Stimulated activated CD8-positive, alpha-beta memory T cell treated with anti-CD3 and anti-CD28 coated beads, Interleukin-12 subunit alpha, Interleukin-12 subunit beta, amount 100 ng/mL, for 1 hour (primary cell): ENCODE results near the gene TEX51.

Experiments used
- DNase-seq: peaks from one replicate; pipeline ENCODE4 v3.0.0-alpha.2; 2020; ENCODE audit warnings: low read depth

TEX51 gene

GRCh38 chr2:126878601-126879000, 20.1 kb upstream of the TEX51 start:
- DNase-seq = no peak

GRCh38 chr2:126879348-126880298, 19.1 kb upstream of the TEX51 start:
- DNase-seq = no peak

DNA sequence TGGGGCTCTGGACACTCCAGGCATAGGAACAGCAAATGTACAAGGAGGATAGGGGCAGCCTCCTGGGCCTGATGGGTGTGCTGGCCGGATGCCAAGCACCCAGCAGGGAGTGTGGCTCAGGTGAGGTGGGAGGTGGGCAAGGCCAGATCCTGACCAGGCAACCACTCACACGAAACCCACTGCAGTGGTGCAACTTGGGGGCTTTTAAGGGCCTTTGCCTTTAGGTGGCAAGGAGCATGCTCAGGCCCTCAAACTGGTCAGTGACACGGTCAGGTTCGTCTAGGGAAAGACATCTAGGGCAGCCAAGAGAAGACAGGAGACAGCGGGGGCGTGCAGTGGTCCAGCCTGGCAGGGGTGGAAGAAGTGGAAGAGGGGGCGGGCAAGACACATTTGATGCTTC, 18.4 kb upstream of the TEX51 start:
- no peak for DNase-seq

DNA sequence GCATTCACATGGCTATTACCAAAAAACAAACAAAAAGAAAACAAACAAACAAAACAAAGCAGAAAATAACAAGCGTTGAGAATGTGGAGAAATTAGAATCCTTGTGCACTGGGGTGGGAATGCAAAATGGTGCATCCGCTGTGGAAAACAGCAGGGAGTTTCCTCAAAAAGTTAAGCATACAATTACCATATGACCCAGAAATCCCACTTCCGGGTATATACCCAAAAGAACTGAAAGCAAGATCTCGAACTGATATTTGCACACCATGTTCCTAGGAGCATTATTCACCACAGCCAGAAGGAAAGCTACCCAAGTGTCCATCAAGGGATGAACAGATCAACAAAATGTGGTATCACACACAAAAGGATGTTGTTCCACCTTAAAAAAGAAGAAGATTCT, 17.9 kb upstream of the TEX51 start:
- no peak for DNase-seq

DNA sequence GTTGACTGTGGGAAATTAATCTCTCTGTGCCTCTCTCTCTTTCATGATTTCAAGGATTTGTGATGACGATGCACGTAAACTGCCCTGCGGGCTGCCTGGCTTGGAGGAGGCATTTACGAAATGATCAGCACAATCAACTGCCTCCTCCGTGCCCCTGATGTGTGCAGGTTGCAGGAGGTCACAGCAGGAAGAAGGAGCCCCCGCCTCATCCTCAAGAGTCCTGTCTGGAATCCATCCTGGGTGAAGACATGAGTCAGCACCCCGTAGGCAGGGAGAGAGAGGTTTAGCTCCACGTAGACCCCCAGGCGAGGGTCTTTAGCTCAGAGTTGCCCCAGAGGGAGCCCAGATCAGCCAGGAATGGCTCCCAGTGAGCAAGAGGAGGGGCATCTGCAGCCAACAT, 17.1 kb upstream of the TEX51 start:
- DNase-seq = no peak

DNA sequence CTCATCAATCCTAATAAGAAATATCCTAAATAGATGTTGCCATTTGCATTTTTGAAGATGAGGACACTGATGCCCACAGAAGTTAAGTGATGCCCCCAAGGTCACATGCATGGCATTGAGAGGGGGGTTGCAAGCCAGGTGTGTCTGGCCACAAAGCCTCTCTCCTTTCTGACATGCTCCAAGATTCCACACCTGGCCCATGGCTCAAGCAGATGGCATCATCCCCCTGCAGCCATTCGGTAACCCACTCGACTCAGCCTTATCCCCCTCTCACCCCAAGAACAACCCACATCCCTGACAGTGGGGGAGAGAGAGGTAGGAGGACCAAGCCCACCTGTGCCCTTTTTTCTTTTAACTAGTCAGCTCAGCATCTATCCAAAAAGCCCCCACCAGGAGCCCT, 16.5 kb upstream of the TEX51 start:
- no peak for DNase-seq

- DNase-seq = no peak
These were observed 15.7 kb upstream of the TEX51 start for GRCh38 chr2:126882736-126883665.

DNA sequence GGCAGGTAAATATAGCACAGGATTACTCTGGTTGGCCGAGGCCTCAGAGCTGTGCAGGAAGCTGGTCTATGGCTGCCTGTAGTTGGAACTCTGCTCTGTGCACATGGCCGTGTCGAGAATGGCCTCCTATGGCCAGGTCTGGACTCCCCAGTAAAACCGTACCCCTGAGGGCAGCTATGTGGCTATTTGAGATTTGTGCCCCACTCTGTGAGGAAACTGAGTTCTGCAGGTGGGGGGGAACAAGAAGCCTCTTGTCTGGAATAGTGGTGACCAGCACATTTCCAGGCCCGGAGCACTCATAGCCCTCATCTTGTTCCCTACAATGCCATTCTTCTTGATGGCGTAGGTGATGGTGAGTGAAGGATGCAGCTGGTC, 15.0 kb upstream of the TEX51 start:
- no peak for DNase-seq

- no peak for DNase-seq
These were observed 13.6 kb upstream of the TEX51 start for GRCh38 chr2:126884861-126885750.

DNA sequence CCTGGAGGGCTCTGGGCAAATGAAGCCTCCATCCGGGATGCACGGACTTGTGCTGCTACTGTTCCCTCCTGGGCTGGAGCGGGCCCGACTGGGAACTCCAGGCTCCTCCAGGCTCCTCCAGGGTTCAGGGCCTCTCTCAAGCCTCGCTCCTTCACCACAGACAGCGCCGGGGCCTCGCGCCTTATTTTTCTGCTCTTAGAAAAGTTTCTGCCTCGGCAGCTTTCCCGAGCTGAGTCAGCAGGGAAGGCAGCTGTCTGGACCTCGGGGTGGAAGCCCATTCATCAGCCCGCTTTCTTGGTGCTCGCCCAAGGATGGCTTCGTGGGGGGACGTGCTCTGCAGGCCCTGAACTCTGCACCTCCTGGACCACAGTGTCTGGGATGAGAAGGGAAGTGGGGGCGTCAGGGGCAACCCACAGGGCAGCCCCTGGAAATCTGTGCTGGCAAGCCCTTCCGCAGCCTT, 12.9 kb upstream of the TEX51 start:
- DNase-seq = no peak

GRCh38 chr2:126886211-126886915, 12.3 kb upstream of the TEX51 start:
- DNase-seq = no peak

GRCh38 chr2:126886916-126887280, 11.8 kb upstream of the TEX51 start:
- DNase-seq = no peak

GRCh38 chr2:126887506-126887905, 11.2 kb upstream of the TEX51 start:
- DNase-seq = no peak

- DNase-seq = no peak
These were observed 10.6 kb upstream of the TEX51 start for GRCh38 chr2:126888046-126888445.

DNA sequence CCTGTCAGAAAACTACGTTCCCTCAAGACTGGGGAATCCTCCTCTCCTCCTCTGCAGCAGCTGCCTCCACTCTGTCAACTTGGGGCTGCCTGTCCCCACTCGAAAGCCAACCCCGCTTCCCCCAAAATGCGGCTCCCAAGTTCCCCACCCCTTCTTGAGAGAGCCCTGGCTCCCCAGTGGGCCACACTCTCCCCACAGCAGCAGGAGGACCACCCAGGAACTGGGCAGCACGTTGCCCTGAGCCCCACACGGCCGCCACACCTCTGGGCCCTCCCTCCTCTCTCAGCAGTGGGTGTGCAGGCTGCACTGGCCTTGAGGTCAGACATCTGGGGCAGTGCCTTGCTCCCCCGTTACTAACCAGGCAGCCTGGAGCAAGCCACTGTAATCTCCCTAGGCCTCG, 9.6 kb upstream of the TEX51 start:
- no peak for DNase-seq

DNA sequence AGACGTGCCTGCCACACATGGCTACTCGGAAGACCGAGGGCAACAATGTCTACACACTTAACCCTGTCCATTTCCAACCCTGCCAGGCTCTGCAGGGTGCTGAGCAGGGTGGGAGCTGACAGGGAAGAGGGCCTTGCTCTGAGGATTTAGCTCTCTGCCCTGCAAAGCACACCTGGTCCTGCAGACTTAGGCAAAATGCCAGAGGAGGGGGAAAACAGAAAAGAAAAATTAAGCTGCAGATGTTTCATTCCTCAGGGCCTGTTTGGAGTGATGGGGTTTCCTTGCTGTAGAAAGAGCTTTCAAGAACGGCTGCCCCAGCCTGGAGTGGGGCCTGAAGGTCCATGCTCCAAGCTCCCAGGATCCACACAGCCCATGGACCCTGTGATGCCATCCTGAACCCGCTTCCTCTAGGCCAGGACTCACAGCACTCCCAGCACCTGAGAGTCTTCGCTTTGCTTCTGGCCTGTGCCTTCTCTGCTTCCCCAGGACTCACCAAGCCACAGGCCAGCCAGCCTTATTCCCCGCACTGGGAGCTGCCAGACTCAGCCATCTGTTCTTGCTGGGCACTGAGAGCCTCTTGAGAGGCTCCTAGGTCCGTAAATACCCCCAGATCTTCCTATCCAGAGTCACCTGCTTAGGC, 9.1 kb upstream of the TEX51 start:
- no peak for DNase-seq

- no peak for DNase-seq
These were observed 8.6 kb upstream of the TEX51 start for GRCh38 chr2:126890136-126890510.

DNA sequence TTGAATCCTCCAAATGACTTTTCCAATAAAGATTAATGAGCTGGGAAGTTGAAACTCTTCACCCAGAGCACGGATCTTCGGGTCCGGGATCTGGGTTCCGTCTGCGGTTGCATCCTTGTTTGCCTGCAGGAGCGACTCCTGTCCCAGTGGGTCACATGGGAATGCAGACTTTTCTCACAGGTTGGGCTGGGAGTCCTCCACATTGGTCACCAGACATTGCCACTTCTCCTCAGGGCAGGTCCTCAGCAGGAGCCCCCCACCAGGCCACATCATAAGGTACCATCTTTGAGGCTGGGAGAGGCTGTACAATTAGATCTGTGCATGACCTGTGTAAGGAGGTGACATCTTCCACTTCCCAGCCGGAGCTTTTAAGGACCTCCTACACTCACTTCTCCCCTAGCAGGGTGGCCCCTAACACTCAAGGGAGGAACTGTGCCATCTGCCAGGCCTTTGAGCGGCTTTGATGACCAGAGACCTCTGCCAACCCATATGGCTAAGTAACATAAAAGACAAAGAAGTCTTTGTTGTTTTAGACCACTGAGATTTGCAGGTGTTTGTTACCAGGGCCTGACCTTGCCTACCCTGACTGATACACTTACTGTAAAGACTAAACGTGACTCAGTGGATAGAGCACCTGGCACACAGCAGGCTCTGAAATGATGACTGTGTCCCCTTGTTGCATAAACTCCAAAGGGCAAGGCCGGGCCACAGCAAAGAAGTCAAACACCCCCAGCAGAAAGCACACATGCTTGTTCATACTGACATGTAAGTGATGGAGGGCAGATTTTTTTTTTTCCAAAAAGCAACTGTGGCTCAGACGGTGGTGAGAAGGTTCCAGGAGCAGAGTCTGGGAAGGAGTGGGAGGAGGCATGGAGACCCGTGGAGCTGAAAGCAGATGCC, 7.9 kb upstream of the TEX51 start:
- DNase-seq = no peak

- no peak for DNase-seq
These were observed 6.8 kb upstream of the TEX51 start for GRCh38 chr2:126891681-126892500.
